K562 (cell line): ENCODE results near the gene CTIF. TPM values are rescaled to one million over a fixed set of nuclear protein-coding genes. Genes with fewer than 3 reads are reported as not detected.

ENCODE experiments used
- ATAC-seq: fragments of 200-7000 bp; cut with Tn5 transposase; 3 replicates; pipeline ENCODE4 v1.9.1; 2020; ENCODE audit warnings: moderate library complexity
- BruUV-seq: library from RNA; stranded (reverse); fragments of 400-500 nt; replicated peaks from 2 replicates; lab custom pipeline; 2021; lab: Mats Ljungman, UMichigan
- CTCF ChIA-PET: fragments of 300-600 bp; formaldehyde crosslinking; extraction: SDS; loops from one replicate; lab custom pipeline; 2021; ENCODE audit warnings: low intra/inter-chr PET ratio; lab: Yijun Ruan, JAX
- POLR2A ChIA-PET: fragments of 300-600, 350-650 bp; sonication (Branson Sonifier 250); formaldehyde crosslinking; extraction: SDS; loops from one replicate; lab custom pipeline; 2021; ENCODE audit warnings: antibody characterized with exemption, inconsistent platforms; lab: Yijun Ruan, JAX
- DNase-seq, 4 experiments: peaks; one replicate each; pipeline versions ENCODE4 v3.0.0 to v3.0.0-alpha.2; 2011 to 2018; ENCODE audit warnings: low spot score in 3 of 4, mixed read lengths in 3 of 4; ENCODE audit errors: extremely low read depth in 1 of 4
- FAIRE-seq: peaks from 2 replicates; lab custom pipeline; 2011; peaks lifted over from hg19 to GRCh38; lab: Jason Lieb, UNC
- H2AFZ ChIP-seq: 2 replicates; pipeline ENCODE4 v1.6.0; 2011; ENCODE audit warnings: low read depth, low read length, control low read depth, inconsistent platforms
- H3K27ac ChIP-seq: fragments of 200-600 bp; 3 replicates; pipeline ENCODE4 v1.8.0; 2011; ENCODE audit warnings: low read depth, mild to moderate bottlenecking, control low read depth, inconsistent platforms, low read length, moderate library complexity, mixed read lengths; ENCODE audit errors: extremely low read depth
- H3K27me3 ChIP-seq, 2 experiments: fragments of 300-600 bp in 1 of 2; 2 replicates in 1 of 2; 3 replicates in 1 of 2; pipeline versions ENCODE4 v1.6.0 to v1.8.0; 2011; ENCODE audit warnings: inconsistent platforms in 2 of 2, low read length in 2 of 2, mild to moderate bottlenecking in 1 of 2, mixed read lengths in 1 of 2, moderate library complexity in 1 of 2; ENCODE audit not compliant: control insufficient read depth in 2 of 2, insufficient read depth in 2 of 2
- H3K36me3 ChIP-seq: fragments of 300-600 bp; 3 replicates; pipeline ENCODE4 v1.8.0; 2011; ENCODE audit warnings: mild to moderate bottlenecking, low read length, inconsistent platforms; ENCODE audit not compliant: control insufficient read depth, insufficient read depth
- H3K4me1 ChIP-seq, 2 experiments: fragments of 200-600 bp in 1 of 2; replicated peaks in 1 of 2; 2 replicates in 1 of 2; 3 replicates in 1 of 2; pipeline versions ENCODE4 v1.5.1 to v1.8.0; 2011; ENCODE audit warnings: inconsistent platforms in 2 of 2, low read length in 2 of 2, mild to moderate bottlenecking in 1 of 2, mixed read lengths in 1 of 2, moderate library complexity in 1 of 2; ENCODE audit not compliant: control insufficient read depth in 2 of 2, insufficient read depth in 2 of 2
- H3K4me2 ChIP-seq: 2 replicates; pipeline ENCODE4 v1.6.1; 2011; ENCODE audit warnings: low read length, control low read depth, inconsistent platforms, mixed read lengths; ENCODE audit not compliant: insufficient read depth
- H3K4me3 ChIP-seq: fragments of 200-600 bp; sonication (generic), shearing (Covaris generic); 2 replicates; pipeline ENCODE4 v1.5.1; 2016; ENCODE audit warnings: control low read depth, inconsistent platforms
- H3K79me2 ChIP-seq: fragments of 200-600 bp; 3 replicates; pipeline ENCODE4 v1.8.0; 2011; ENCODE audit warnings: low read length, inconsistent platforms; ENCODE audit not compliant: control insufficient read depth, insufficient read depth
- H3K9ac ChIP-seq, 2 experiments: 2 replicates each; pipeline versions ENCODE4 v1.6.0 to v1.6.1; 2011; ENCODE audit warnings: low read depth in 2 of 2, low read length in 2 of 2, control low read depth in 1 of 2, inconsistent platforms in 1 of 2, mild to moderate bottlenecking in 1 of 2, mixed read lengths in 1 of 2; ENCODE audit not compliant: insufficient read depth in 1 of 2
- H3K9me1 ChIP-seq: one replicate; pipeline ENCODE4 v1.6.0; 2011; ENCODE audit warnings: inconsistent platforms, mild to moderate bottlenecking, low read length, moderate library complexity; ENCODE audit not compliant: control insufficient read depth, insufficient read depth
- H3K9me3 ChIP-seq: replicated peaks from 2 replicates; pipeline ENCODE4 v1.5.1; 2011; ENCODE audit warnings: low read depth, low read length, inconsistent platforms; ENCODE audit not compliant: control insufficient read depth, insufficient read depth
- H4K20me1 ChIP-seq: replicated peaks from 2 replicates; pipeline ENCODE4 v1.6.1; 2011; ENCODE audit warnings: low read length, inconsistent platforms, mixed read lengths; ENCODE audit not compliant: control insufficient read depth, insufficient read depth
- BRCA1 ChIP-seq, 2 experiments: fragments of 450-650 bp in 1 of 2; sonication (generic) in 1 of 2; formaldehyde crosslinking in 1 of 2; IDR thresholded peaks; 2 replicates each; pipeline versions ENCODE4 v1.5.0 to v1.6.1; 2017 to 2020; ENCODE audit warnings: mild to moderate bottlenecking in 1 of 2, missing genetic modification reagents in 1 of 2
- GTF2A2 ChIP-seq: IDR thresholded peaks from 2 replicates; pipeline ENCODE4 v1.6.1; 2016; ENCODE audit warnings: mild to moderate bottlenecking, missing genetic modification characterization, missing compliant biosample characterization
- HLTF ChIP-seq: fragments of 450-650 bp; IDR thresholded peaks from 2 replicates; pipeline ENCODE4 v1.6.1; 2016
- JUN ChIP-seq, 2 experiments: sonication (generic) in 1 of 2; formaldehyde crosslinking in 1 of 2; IDR thresholded peaks; 2 replicates each; pipeline versions ENCODE4 v1.6.1 to v1.8.0; 2012 to 2022; ENCODE audit warnings: borderline replicate concordance in 2 of 2, mild to moderate bottlenecking in 2 of 2, improper control_type of control experiment in 1 of 2, low read depth in 1 of 2, low read length in 1 of 2, missing genetic modification reagents in 1 of 2
- MTA3 ChIP-seq: fragments of 450-650 bp; formaldehyde crosslinking; IDR thresholded peaks from 2 replicates; pipeline ENCODE4 v1.6.1; 2017; ENCODE audit warnings: mild to moderate bottlenecking, borderline replicate concordance
- RCOR1 ChIP-seq, 2 experiments: IDR thresholded peaks; 2 replicates each; pipeline ENCODE4 v1.6.1; 2012; ENCODE audit warnings: low read depth in 2 of 2, low read length in 2 of 2, borderline replicate concordance in 1 of 2, improper control_type of control experiment in 1 of 2
- RNF219 ChIP-seq: fragments of 250-450 bp; sonication (Bioruptor Pico); IDR thresholded peaks from 2 replicates; pipeline ENCODE4 v1.5.0; 2022; ENCODE audit warnings: mild to moderate bottlenecking
- SMAD2 ChIP-seq: fragments of 150-350 bp; IDR thresholded peaks from 2 replicates; pipeline ENCODE4 v1.6.1; 2014; ENCODE audit warnings: low read depth, mild to moderate bottlenecking, low read length
- WGBS: fragments of 100-300 bp; shearing (Covaris generic); methylation state at CpG from one replicate; pipeline ENCODE4 v1.1.6; 2016; ENCODE audit warnings: low coverage, mixed read lengths; ENCODE audit not compliant: insufficient coverage; ENCODE audit errors: missing lambda C conversion rate; 5-methylcytosine and 5-hydroxymethylcytosine counted together
- in situ Hi-C: fragments of 300-500 bp; cut with MboI; formaldehyde crosslinking; loops from 4 replicates; pipeline ENCODE4 v1.15.0; 2018; ENCODE audit warnings: inconsistent platforms, mixed read lengths
- intact Hi-C: fragments of 100-400 bp; cut with micrococcal nuclease; formaldehyde crosslinking; loops from 2 replicates; pipeline ENCODE4 v1.14.2; 2022
- polyA plus RNA-seq, 8 experiments: library from polyadenylated mRNA; depleted of rRNA in 4 of 8; stranded (reverse) in 5 of 8; unstranded in 3 of 8; fragments of >200 nt; fragmentation: Nextera tagmentation in 2 of 8; fragmentation: Illumina TruSeq in 1 of 8; extraction: Ambion mirVana in 2 of 8; extraction: Trizol in 1 of 8; gene quantifications; 2 replicates each; pipeline versions ENCODE4 v1.2.1 to v1.2.3, GENCODE V29; 2011 to 2014; ENCODE audit warnings: inconsistent platforms in 1 of 8, missing spikeins in 1 of 8
- total RNA-seq, 7 experiments: library from RNA; depleted of rRNA in 6 of 7; stranded (reverse); fragments of >200 nt in 6 of 7; fragmentation: Illumina TruSeq in 2 of 7; extraction: Trizol in 2 of 7; gene quantifications; 2 replicates each; pipeline versions ENCODE4 v1.2.1 to v1.2.3, GENCODE V29; 2011 to 2021; ENCODE audit warnings: low replicate concordance in 1 of 7

Gene CTIF
- total and polyA plus RNA-seq, 9 of the 15 experiments (the other 6 are each of a cell fraction or from before 2014, with no cell fraction given), result 0.17 to 11.5 (median 2.2) TPM

DNA sequence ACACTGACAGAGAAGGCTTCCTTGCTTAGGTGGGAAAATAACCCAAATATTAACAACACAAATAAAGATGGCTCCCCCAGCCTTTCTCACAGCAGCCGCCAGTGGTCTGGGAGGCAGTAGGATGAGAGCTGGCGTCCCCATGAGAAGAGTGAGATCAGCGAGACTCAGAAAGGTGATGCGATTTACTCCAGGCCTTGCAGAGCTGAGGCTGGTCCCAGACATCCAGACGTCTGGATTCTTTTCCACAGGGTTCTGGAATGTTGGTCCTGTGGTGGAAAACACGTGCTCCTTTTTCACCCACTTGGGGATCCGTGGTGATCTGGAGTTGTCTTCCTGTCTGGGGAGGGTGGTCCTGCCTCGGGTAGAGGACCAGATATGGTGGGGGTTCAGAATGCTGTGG is 190.6 kb downstream of the CTIF start:
- no peak overlapping the region for H3K4me3 ChIP-seq
- H3K9ac ChIP-seq, result no peak overlapping the region
- no peaks in the 10 kb centered on the region for H3K9me3 ChIP-seq
- intact Hi-C loops (no loop called here), in situ Hi-C loops (no loop called here)
- no peaks in the 10 kb centered on the region for H3K36me3 ChIP-seq
- FAIRE-seq, result no peak
- H3K4me1 ChIP-seq, result peaks cover 0 to 11% of the 10 kb centered on the region in 2 experiments; a peak in 4 of 5 replicates
- ATAC-seq, result no peak
- TF ChIP-seq RNF219 (CRISPR knock-in tag) (no peak), HLTF (no peak), MTA3 (no peak), GTF2A2 (tag) (no peak), JUN (IDR thresholded peaks at IDR 0.05; ENCODE audit: borderline replicate concordance, low read depth, low read length) (no peak), JUN (CRISPR knock-in tag; IDR thresholded peaks at IDR 0.05; ENCODE audit: borderline replicate concordance) (no peak), BRCA1 (IDR thresholded peaks at IDR 0.05) (no peak), BRCA1 (CRISPR knock-in tag; IDR thresholded peaks at IDR 0.05) (no peak), RCOR1 (IDR thresholded peaks at IDR 0.05; ENCODE audit: borderline replicate concordance in 1 of 2, low read depth in 2 of 2, low read length in 2 of 2) (no peak), SMAD2 (no peak)
- H3K4me2 ChIP-seq, result no peak overlapping the region
- CTCF ChIA-PET, result no interaction called here
- no peaks in the 10 kb centered on the region for H4K20me1 ChIP-seq
- no peaks in the 10 kb centered on the region for H3K9me1 ChIP-seq
- no peak for DNase-seq
- H3K27me3 ChIP-seq, result no peaks in the 10 kb centered on the region
- no TSS peak for BruUV-seq
- H2AFZ ChIP-seq, result no peak overlapping the region
- H3K27ac ChIP-seq, result no peak overlapping the region
- WGBS, result 40% methylated on average over 8 of the region's 8 CpGs
- H3K79me2 ChIP-seq, result no peaks in the 10 kb centered on the region
- POLR2A ChIA-PET, result interaction anchor here (0.6 kb wide), 1 partner anchor 22 kb away, joined by 3 read pairs; no protein-coding TSS in a partner anchor
